Activated naive CD4-positive, alpha-beta T cell (primary cell): ENCODE results near the gene PKD1L1.

Experiments
- DNase-seq, 4 experiments: peaks; one replicate each; lab custom pipeline; 2025; lab: John Stamatoyannopoulos, UW

Gene PKD1L1

GRCh38 chr7:47905076-47905920 lies 43.0 kb downstream of the PKD1L1 start:
- no peak for DNase-seq

- no peak for DNase-seq
Observed at GRCh38 chr7:47902013-47902412, 46.3 kb downstream of the PKD1L1 start.

- no peak for DNase-seq
Observed at GRCh38 chr7:47901542-47901941, 46.7 kb downstream of the PKD1L1 start.

GRCh38 chr7:47897831-47898230 lies 50.4 kb downstream of the PKD1L1 start:
- DNase-seq = no peak

GRCh38 chr7:47896809-47897423 lies 51.4 kb downstream of the PKD1L1 start:
- no peak for DNase-seq

GRCh38 chr7:47895026-47895425 lies 53.2 kb downstream of the PKD1L1 start:
- no peak for DNase-seq

- no peak for DNase-seq
Observed at GRCh38 chr7:47893721-47894365, 54.4 kb downstream of the PKD1L1 start.

- DNase-seq = no peak
Observed at GRCh38 chr7:47893238-47893637, 55.0 kb downstream of the PKD1L1 start.

- no peak for DNase-seq
Observed at GRCh38 chr7:47890606-47891005, 57.7 kb downstream of the PKD1L1 start.

- no peak for DNase-seq
Observed at GRCh38 chr7:47890125-47890524, 58.1 kb downstream of the PKD1L1 start.

GRCh38 chr7:47889723-47890122 lies 58.5 kb downstream of the PKD1L1 start:
- no peak for DNase-seq

- no peak for DNase-seq
Observed at GRCh38 chr7:47888371-47889265, 59.6 kb downstream of the PKD1L1 start.

- no peak for DNase-seq
Observed at GRCh38 chr7:47887016-47887640, 61.1 kb downstream of the PKD1L1 start.

GRCh38 chr7:47885987-47886811 lies 62.1 kb downstream of the PKD1L1 start:
- DNase-seq = no peak

GRCh38 chr7:47885309-47885986 lies 62.8 kb downstream of the PKD1L1 start:
- no peak for DNase-seq

GRCh38 chr7:47884675-47885074 lies 63.6 kb downstream of the PKD1L1 start:
- DNase-seq = no peak

- no peak for DNase-seq
Observed at GRCh38 chr7:47882635-47883034, 65.6 kb downstream of the PKD1L1 start.

- no peak for DNase-seq
Observed at GRCh38 chr7:47881256-47881655, 67.0 kb downstream of the PKD1L1 start.

- no peak for DNase-seq
Observed at GRCh38 chr7:47878662-47879061, 69.6 kb downstream of the PKD1L1 start.

- DNase-seq = no peak
Observed at GRCh38 chr7:47877336-47877735, 70.9 kb downstream of the PKD1L1 start.
